GM18867 (cell line): ENCODE results near the gene NR4A3.
"Not testable (repeated sequence)": the region's sequence is repeated elsewhere in the genome, so short reads cannot be mapped to it uniquely, and the experiment has no call there.

ENCODE experiments used
- ATAC-seq: cut with Tn5 transposase; IDR thresholded peaks from one replicate; pipeline ENCODE4 v1.9.1; 2021; ENCODE audit warnings: mild to moderate bottlenecking, moderate library complexity; ENCODE audit not compliant: unreplicated experiment

The NR4A3 gene

DNA sequence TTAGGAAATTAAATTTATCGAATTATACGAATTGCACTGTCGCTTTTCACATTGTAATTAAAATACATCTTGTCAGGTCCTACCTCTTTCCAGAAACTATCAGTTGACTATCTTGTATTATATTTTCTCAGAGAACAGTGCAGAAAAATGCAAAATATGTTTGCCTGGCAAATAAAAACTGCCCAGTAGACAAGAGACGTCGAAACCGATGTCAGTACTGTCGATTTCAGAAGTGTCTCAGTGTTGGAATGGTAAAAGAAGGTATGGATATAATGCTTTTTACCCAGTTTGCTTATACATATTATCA, 10.8 kb downstream of the NR4A3 start:
- ATAC-seq: no peak

DNA sequence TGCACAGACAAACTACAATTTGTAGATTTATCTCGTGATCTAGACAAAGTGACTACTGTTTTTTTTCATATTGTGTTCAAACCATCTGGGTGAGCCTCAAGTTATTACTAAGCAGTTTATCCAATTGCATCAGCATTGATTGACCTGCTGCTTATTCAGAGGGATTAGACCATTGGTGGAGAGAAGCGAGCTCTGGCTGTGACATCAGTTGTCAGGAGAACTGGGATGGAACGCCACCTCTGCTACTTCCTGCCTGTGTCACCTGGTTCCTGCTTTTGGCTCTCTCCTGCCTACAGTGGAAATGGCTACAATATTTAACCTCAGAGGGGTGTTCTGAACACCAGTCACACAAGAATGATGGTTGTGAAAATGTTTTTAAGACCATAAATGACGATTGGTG, 12.1 kb downstream of the NR4A3 start:
- no peak for ATAC-seq

DNA sequence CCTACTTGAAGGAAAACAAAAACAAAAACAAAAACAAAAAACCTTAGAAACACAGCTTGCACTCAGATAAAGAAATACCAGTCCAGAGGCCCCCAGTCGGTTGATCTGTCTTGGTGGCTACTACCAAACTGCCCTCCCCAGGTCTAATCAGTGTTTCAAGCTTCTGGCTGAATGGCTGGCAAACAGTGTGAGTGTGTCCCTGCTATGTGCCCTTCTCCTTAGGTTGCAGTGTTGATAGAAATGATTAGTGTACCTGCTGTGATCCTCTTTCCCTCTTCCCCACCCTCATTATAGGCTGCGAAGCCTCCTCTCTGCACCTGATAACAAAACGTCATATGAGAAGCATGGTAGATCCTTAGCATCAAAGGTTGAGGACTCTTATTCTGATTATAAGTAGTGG, 12.8 kb downstream of the NR4A3 start:
- no peak for ATAC-seq

DNA sequence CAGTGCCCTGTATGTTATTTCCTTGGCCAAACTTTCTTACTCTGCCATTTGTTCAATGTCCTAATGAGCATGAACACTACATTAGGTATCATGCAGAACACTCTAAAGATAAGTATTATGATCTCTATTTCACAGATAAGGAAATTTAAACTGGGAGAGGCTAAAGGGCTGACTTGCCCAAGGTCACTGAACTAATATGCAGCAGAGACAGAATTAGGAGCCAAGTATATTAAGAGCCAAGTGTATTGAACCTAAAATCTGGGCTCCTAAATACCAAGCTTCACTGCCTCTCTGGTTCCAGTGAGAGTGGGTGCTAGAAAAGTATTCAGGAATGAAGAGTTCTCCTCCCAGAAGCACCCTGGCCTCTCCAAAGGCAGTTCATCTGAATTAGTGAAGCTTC, 13.5 kb downstream of the NR4A3 start:
- ATAC-seq: no peak

DNA sequence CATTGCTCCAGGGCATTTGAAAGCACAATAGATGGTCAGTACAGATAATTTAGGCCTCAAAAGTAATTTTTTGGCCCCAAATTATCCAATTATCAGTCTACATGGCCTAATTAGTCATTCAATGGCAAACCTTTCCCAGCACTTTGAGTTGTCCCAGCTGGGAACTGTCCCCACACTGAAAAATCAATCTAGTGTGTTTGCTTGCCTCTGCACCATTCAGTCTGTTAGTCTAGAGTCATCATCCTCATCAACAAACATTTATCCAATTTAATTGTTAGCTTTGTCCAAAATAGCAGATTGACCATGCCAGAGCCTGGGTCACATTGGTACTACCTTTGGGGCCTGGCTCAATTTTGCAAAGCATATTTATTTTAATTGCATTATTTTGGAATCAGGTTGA, 13.9 kb downstream of the NR4A3 start:
- ATAC-seq: no peak

DNA sequence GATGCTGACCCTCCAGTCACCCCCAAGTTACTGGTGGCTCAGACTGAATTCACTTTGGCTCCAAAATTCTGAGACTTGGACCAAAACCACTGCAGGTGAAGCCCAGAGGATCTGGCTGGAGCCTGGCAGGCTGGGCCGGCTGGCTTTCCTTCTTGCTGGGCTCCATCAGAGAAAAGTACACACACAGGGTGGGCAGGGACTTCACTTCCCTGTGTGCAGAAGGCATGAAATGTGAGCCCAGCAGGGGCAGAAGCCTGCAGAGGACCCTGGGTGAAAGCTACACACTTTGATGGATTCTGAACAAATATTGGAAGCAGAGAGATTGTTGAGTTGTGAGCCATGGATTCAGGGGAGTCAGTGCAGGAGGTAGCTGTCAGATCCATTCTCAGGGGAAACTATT, 18.4 kb downstream of the NR4A3 start:
- no peak for ATAC-seq

DNA sequence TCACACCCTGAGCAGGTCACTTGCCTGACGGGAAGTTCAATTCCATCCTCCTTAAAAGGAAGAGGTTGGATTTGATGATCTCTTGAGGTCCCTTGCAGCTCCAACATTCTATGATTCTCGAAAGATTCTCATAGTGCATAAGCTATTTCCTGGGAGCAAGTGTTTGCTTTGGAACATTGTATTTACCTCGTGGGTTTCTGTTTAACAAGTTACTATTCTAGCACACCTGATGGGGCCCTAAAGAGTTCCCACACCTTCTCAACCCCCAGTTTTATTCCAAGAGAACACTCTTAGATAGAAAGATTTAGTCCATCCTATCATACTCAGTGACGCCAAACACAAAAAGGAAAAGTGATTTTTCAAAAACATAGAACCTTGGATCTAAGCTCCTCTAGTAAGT, 23.4 kb downstream of the NR4A3 start:
- ATAC-seq: no peak

DNA sequence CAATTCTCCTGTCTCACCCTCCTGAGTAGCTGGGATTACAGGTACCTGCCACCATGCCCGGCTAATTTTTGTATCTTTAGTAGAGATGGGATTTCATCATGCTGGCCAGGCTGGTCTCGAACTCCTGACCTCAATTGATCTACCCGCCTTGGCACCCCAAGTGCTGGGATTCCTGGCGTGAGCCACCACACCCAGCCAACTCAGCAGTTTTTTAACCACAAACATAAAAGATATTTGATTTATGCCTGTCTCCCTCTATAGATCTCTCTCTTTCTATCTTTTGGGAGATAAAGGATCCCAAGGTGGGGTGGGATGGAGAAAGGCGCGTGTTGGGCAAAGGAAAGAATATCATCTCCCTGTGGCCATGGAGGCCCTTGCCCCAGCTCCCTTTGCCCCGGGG, 26.8 kb downstream of the NR4A3 start:
- no peak for ATAC-seq

DNA sequence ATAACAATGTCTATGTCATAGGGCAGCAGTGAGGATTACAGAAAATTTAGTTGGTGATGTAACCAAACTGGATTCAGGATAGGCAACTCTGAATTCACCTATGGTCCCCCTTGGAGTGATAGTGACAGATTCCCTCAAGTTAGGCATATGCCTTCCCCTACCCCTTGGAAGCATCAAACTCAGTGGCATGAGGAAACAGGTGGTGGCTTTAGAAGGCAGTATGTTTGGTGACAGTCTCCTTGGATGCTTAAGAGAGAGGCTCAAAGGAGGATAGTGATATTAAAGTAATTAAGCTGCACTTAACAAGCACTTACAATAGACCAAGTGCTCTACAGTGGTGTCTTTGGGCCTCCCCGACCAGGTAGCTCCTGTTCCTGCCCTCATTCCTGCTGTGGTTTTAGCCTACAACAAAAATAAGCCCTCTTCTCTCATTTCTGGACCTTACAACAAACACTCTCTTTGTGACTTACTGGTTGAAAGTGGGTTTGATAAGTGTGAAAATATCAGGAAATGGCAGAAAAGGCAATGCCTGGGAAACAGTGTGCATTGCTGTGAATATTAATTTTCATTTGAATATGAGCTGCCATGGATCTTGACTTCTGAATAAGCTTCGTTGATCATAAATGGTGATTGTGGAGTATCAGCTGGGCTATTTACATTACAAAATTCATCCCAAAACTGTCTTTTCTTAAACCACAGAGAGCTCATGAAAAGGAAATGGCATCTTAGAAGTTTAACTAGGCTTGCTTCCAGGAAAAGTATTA, 29.2 kb downstream of the NR4A3 start:
- peak; percentile 15 for ATAC-seq

DNA sequence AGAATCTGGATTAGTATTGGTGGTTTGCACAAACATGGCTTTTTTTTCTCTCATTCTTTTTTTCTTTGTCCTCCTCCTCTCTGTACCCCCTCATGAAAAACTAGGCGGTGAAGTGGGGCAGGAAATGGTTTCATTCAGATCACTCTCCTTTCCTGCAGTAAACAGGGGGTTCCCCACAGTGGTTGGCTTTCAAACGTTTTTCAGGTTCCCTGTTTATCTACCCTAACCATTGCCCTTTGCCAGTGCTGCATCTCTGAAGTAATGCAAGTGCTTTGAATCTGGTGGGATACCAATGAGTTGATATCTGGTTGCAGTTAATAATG, 29.8 kb downstream of the NR4A3 start:
- peak; percentile 94 for ATAC-seq

DNA sequence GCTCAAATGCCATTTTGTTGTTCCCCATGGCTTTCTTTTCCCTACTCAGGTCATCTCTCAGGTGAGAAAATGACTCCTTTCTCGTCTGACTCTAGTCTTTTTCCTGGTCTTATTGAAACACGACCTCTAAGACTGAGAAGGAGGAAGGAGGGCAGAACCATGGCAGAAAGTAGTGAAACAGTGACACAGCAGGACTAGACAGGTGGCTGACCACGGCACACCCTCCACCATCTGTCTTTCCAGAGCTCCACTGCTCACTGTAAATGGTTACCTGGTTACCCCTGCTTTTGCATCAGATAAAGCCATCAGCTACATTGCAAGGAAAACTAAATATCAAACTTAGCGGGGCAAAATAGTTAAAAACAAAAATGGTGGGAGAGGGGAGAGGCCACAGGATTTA, 30.9 kb downstream of the NR4A3 start:
- ATAC-seq: peak; percentile 46

DNA sequence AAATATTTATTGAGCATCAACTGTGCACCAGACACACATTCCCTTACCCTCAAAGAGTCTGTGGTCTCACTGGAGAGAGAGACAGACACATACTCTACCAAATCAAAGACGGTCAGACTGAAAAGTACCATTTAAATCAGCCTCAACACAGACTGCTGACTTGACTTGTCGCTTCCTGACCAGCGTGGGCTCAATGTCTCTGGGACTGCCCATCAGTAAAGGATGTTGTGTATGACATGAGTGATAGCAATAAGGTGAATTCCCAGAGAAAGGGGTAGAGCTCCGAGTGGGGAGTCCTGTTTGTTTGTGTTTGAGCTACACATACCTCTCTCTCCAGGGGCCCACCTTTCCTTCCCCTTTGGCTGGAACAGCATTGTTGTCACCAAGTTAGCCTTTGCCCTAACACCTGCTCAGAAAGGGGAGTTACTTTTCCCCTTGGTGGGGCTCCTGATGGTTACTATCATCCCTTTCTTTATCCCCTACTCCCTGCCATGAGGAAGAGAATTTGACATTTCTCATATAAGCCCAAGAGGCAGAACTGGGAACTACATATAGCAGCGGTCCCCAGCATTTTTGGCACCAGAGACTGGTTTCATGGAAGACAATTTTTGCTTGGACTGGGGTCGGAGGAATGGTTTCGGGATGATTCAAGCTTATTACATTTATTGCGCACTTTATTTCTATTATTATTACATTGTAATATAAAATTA, 33.9 kb downstream of the NR4A3 start:
- ATAC-seq: no peak

DNA sequence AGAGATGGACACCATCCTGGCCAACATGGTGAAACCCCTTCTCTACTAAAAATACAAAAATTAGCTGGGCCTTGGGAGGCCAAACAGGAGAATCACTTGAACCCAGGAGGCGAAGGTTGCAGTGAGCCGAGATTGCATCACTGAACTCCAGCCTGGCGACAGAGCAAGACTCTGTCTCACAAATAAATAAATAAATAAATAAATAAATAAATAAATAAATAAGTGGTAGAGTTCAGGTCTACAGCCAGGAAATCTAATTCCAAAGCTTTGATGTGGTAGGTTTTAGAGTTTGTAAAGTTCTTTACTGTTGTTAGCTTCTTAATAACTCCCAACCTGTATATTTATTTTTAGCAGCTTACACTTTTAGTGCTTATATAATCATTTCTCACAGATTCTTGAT, 35.9 kb downstream of the NR4A3 start:
- not testable (repeated sequence) for ATAC-seq

DNA sequence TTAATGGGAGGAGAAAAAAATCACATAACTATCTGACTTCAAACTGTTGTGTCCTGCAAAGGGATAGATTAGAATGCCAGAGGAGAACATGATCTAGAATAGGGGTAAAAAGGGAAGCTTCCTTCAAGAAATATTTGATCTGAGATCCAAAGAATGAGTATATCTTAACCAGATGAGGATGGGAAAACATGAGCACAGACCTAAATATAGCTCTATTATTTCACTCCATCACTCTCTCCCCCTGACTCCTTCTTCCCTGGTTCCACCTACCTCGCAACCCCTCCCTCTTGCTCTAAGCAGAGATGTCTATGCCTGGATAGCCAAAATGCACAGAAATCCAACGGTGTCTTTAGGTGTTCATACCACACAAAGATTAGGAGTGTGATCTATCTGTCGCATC, 36.4 kb downstream of the NR4A3 start:
- ATAC-seq: no peak

DNA sequence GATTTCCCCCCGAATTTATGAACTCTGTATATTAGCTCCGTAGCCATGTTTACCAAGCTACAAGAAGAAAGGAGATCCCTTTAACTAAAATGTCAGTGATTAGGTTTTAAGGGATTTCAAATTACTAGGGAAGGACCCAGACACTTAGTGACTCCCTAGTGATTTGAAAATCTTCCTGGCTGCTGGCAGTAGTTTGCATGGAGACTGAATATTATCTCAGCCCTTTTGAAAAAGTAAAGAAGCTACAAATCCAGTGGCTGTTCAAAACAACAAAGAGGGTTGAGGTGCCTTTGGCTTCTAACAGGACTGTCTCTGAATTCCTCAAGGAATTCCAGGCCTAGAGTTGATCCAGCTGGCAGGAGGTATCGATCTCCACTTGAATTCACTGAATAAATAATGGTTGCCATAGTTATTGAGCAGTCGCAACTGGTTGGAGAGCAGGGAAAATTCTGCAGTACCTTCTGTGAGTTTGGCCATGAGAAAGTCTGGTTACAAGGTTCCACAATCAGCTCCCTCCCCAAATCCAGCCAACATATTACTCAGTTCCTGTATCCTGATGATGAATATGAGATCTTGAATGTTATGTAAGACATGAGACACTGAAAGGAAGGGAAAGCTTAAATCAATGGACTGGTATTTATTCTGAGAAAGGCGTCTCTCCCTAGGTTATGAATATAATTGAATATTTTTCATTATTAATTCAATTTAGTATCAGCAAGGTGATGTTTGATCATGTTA, 37.7 kb downstream of the NR4A3 start:
- no peak for ATAC-seq

DNA sequence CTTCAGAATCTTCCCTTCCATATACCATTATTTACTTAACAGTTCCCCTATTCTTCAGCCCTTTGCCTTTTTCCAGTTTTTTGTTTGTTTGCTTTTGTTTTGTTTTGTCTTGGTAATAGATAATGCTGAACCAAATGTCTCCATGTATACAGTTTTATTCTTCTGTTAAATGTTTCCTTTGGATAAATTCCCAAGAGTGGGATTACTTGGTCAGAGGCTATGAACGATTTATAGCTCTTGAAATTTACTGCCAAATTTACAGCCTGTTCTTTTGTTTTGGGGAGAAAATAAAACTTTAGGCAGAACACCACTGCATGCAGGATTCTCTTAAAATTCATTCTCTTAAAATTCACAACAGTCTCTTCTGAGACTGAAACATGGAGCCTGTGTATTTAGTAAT, 38.6 kb downstream of the NR4A3 start:
- no peak for ATAC-seq

DNA sequence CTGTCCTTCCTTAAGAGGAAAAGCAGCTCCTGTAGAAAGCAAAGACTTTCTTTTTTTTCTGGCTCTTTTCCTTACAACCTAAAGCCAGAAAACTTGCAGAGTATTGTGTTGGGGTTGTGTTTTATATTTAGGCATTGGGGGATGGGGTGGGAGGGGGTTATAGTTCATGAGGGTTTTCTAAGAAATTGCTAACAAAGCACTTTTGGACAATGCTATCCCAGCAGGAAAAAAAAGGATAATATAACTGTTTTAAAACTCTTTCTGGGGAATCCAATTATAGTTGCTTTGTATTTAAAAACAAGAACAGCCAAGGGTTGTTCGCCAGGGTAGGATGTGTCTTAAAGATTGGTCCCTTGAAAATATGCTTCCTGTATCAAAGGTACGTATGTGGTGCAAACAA, 42.3 kb downstream of the NR4A3 start:
- no peak for ATAC-seq

DNA sequence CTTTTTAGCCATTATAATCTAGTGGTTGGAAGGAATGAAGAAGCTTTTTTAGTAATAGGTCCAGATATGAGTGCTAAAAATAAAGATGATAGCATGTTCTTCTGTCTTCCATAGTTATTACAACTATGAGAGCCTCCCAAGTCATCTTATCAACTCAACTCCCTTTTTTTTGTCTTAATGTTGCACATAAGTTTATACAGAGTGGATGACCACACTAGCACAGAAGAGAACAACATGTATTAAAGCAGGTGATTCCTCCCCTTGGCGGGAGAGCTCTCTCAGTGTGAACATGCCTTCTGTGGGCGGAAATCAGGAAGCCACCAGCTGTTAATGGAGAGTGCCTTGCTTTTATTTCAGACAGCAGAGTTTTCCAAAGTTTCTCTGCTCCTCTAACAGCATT, 44.7 kb downstream of the NR4A3 start:
- no peak for ATAC-seq

DNA sequence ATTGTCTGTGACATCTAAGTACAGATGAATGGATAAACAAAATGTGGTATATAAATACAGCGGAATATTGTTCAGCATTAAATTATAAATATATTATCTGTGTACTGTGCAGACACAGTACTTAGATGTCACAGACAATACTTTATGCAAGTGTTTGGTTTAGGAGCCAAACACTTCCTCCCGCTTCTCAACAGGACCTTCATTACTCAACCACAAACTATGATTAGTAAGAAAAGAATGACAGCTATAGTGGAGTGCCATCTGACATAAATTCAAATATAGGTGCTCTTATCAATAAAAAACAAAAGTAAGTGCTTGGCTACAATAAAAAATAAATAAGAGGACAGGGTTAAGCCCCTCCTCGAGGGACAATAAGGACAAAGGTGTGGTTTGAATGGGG, 45.9 kb downstream of the NR4A3 start:
- no peak for ATAC-seq

DNA sequence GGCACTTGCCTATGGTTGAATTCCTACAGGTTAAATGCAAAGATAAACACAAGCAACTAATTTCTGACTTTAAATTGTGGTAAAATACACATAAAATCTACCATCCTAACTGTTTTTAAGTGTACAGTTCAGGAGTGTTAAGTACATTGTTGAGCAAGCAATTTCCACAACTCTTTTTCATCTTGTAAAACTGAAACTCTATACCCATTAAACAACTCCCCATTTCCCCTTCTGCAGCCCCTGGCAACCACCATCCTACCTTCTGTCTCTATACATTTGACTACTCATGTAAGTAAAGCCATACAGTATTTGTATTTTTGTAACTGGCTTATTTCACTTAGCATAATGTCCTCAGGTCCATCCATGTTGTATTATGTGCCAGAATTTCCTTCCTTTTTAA, 46.3 kb downstream of the NR4A3 start:
- ATAC-seq: peak; percentile 48

DNA sequence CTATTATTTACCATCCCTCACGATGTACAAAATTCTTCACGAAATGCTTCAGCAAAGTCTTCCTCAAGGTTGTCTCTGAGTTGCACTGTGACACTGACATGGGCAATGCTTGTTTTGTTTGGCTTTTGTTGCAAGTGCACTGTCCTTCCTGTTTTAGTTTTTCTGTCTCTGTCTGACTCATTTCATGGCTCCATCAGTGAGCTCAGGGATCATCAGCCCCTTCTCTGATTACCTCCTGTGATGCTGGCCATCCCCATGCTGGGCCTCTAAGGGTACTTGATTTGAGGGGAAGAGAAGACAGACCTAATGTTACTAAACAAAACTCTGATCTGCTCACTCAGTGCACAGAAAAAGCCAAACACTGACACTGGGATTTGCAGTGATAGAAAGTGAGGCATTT, 47.2 kb downstream of the NR4A3 start:
- ATAC-seq: peak; percentile 74

DNA sequence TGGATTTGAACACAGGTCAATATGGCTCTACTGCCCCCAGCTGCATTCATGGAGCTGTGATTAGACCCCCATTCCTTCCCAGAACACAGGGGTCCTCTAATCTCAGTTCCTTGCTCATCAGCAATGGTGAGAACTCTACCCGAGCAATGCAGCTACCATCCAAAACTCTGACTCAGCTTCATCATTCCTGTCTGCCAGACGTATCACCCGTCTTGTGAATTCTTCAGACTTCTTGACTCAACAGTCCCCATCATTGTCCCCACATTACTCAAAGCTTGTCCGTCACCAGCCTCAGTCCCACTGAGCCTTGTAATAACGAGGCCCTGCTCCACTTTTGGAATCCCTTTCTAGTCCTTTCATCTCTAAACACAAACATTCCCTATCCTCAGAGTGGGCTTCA, 48.4 kb downstream of the NR4A3 start:
- no peak for ATAC-seq
